B cell (primary cell): ENCODE data around the gene NRL. TPM values are rescaled to one million over a fixed set of nuclear protein-coding genes. Genes with fewer than 3 reads are reported as not detected.

ENCODE experiments used
- ATAC-seq: fragments of 200-7000 bp; cut with Tn5 transposase; one replicate; pipeline ENCODE4 v1.10.0; 2021; ENCODE audit warnings: low read depth, mild to moderate bottlenecking, moderate number of reproducible peaks, moderate library complexity
- CTCF ChIA-PET: fragments of 350-600 bp; sonication (Branson Sonifier 250); formaldehyde crosslinking; loops from one replicate; lab custom pipeline; 2021; ENCODE audit warnings: antibody characterized with exemption, inconsistent platforms; lab: Charles Lee
- POLR2A ChIA-PET: fragments of 350-600 bp; sonication (Branson Sonifier 250); formaldehyde crosslinking; loops from one replicate; lab custom pipeline; 2021; ENCODE audit warnings: antibody characterized with exemption; lab: Charles Lee
- DNase-seq: peaks from one replicate; pipeline ENCODE4 v3.0.0; 2013
- H2AFZ ChIP-seq: 2 replicates; pipeline ENCODE4 v1.6.1; 2012; ENCODE audit warnings: mild to moderate bottlenecking, low read depth, low read length; ENCODE audit not compliant: insufficient read depth, poor library complexity, severe bottlenecking
- H3K27ac ChIP-seq, 2 donors: 1 replicate in 1 of 2; 2 replicates in 1 of 2; pipeline ENCODE4 v1.5.1; 2012 to 2013; ENCODE audit warnings: low read length in 2 of 2, mild to moderate bottlenecking in 2 of 2, moderate library complexity in 1 of 2
- H3K27me3 ChIP-seq, 4 experiments: fragments of 200-600 bp in 1 of 4; sonication (generic) in 1 of 4; replicated peaks in 1 of 4; 1 replicate in 2 of 4; 2 replicates in 2 of 4; pipeline versions ENCODE4 v1.6.1 to v1.7.0; 2013 to 2016; ENCODE audit warnings: low read length in 3 of 4, mild to moderate bottlenecking in 2 of 4, mixed read lengths in 1 of 4, moderate library complexity in 1 of 4; ENCODE audit not compliant: insufficient read depth in 4 of 4, control insufficient read depth in 3 of 4; ENCODE audit errors: control extremely low read depth in 1 of 4
- H3K36me3 ChIP-seq, 2 experiments: replicated peaks in 1 of 2; 1 replicate in 1 of 2; 2 replicates in 1 of 2; pipeline versions ENCODE4 v1.6.1 to v1.7.1; 2013; ENCODE audit warnings: low read length in 1 of 2; ENCODE audit not compliant: insufficient read depth in 2 of 2, control insufficient read depth in 1 of 2; ENCODE audit errors: control extremely low read depth in 1 of 2, extremely low read depth in 1 of 2
- H3K4me1 ChIP-seq, 2 donors: fragments of 200-600 bp in 1 of 2; sonication (generic) in 1 of 2; 1 replicate in 1 of 2; 2 replicates in 1 of 2; pipeline versions ENCODE4 v1.5.1 to v1.6.1; 2013 to 2017; ENCODE audit warnings: low read length in 2 of 2; ENCODE audit not compliant: control insufficient read depth in 2 of 2, insufficient read depth in 2 of 2
- H3K4me2 ChIP-seq: replicated peaks from 2 replicates; pipeline ENCODE3; 2012; ENCODE audit warnings: mild to moderate bottlenecking, low read depth, low read length; ENCODE audit not compliant: poor library complexity, severe bottlenecking
- H3K4me3 ChIP-seq, 5 experiments: fragments of 200-600 bp in 1 of 5; sonication (generic) in 1 of 5; 1 replicate in 3 of 5; 2 replicates in 2 of 5; pipeline versions ENCODE4 v1.5.1 to v1.7.0; 2011 to 2016; ENCODE audit warnings: low read length in 4 of 5, mild to moderate bottlenecking in 4 of 5, low read depth in 2 of 5, control low read depth in 1 of 5, moderate library complexity in 1 of 5; ENCODE audit not compliant: insufficient read depth in 1 of 5; ENCODE audit errors: control extremely low read depth in 1 of 5, extremely low read depth in 1 of 5
- H3K79me2 ChIP-seq: fragments of 200-600 bp; sonication (generic); one replicate; pipeline ENCODE4 v1.6.0; 2016; ENCODE audit warnings: low read length; ENCODE audit not compliant: control insufficient read depth, insufficient read depth
- H3K9ac ChIP-seq: fragments of 200-600 bp; sonication (generic); 2 replicates; pipeline ENCODE4 v1.6.1; 2017; ENCODE audit warnings: mild to moderate bottlenecking, low read length, moderate library complexity
- H3K9me3 ChIP-seq, 3 donors: one replicate each; pipeline versions ENCODE4 v1.6.1 to v1.7.1; 2013; ENCODE audit warnings: low read length in 2 of 3; ENCODE audit not compliant: control insufficient read depth in 2 of 3, insufficient read depth in 1 of 3; ENCODE audit errors: control extremely low read depth in 1 of 3
- H4K20me1 ChIP-seq: 2 replicates; pipeline ENCODE4 v1.6.0; 2012; ENCODE audit warnings: mild to moderate bottlenecking, low read length; ENCODE audit not compliant: insufficient read depth, control insufficient read depth, poor library complexity, severe bottlenecking
- H3K27ac Mint-ChIP-seq: one replicate; pipeline ENCODE4 v1.8.0; 2021; ENCODE audit warnings: mixed read lengths
- H3K27me3 Mint-ChIP-seq: one replicate; pipeline ENCODE4 v1.8.0; 2021; ENCODE audit warnings: mixed read lengths
- H3K4me1 Mint-ChIP-seq: one replicate; pipeline ENCODE4 v1.8.0; 2021; ENCODE audit warnings: mixed read lengths
- H3K4me3 Mint-ChIP-seq: one replicate; pipeline ENCODE4 v1.8.0; 2021; ENCODE audit warnings: mixed read lengths
- H3K9me3 Mint-ChIP-seq: one replicate; pipeline ENCODE4 v1.8.0; 2022; ENCODE audit warnings: mixed read lengths; ENCODE audit not compliant: insufficient read depth
- EZH2 ChIP-seq: IDR thresholded peaks from 2 replicates; pipeline ENCODE4 v1.6.1; 2012; ENCODE audit warnings: borderline replicate concordance, low read depth, mild to moderate bottlenecking, moderate library complexity, low read length; ENCODE audit not compliant: insufficient read depth, poor library complexity, severe bottlenecking
- WGBS: methylation state at CpG from one replicate; pipeline ENCODE4 v1.1.5; 2013; ENCODE audit warnings: missing lambda C conversion rate; ENCODE audit not compliant: insufficient coverage; 5-methylcytosine and 5-hydroxymethylcytosine counted together
- intact Hi-C: fragments of 100-400 bp; cut with micrococcal nuclease; formaldehyde crosslinking; loops from one replicate; pipeline ENCODE4 v1.10.0; 2022
- polyA plus RNA-seq: library from polyadenylated mRNA; depleted of rRNA; stranded (reverse); fragments of >200 nt; gene quantifications from 2 replicates; pipeline ENCODE4 v1.2.3, GENCODE V29; 2012
- total RNA-seq, 2 donors: library from RNA; stranded (reverse); fragments of 120-200 nt in 1 of 2; gene quantifications; 1 replicate in 1 of 2; 2 replicates in 1 of 2; pipeline versions ENCODE4 v1.2.3 to v1.2.4, GENCODE V29; 2013 to 2022
- TF ChIP-seq, protein P1 (sequence below): fragments of 200-600 bp; IDR thresholded peaks from one replicate; pipeline ENCODE4 v1.8.0; 2022; ENCODE audit warnings: antibody characterized with exemption, mild to moderate bottlenecking

Gene NRL
- total and polyA plus RNA-seq, 2 donors (not counting 1 experiment from before 2014, with no cell fraction given) = 7.0 to 8.8 TPM

DNA sequence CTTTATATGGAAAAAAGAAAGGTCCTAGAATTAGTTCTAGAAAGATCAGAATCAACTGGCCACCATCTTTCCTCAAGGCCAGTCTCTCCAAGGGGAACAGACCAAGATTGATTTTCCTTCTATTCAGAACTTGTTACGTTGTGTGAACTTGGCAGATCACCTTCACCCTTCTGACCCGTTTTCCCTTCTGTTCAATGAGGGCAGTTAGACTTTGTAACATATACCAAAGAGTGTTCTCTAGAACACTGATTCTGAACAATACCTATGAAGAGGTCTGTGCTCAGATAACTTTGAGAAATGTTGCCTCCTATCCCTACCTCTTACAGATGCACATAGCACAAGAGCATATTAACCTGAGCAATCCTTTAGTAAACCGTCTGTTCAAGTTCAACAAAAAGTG lies 31.3 kb downstream of the NRL start:
- Histone ChIP-seq H3K27me3 (no peaks in the 10 kb centered on the region), H3K4me2 (no peak overlapping the region), H3K79me2 (peaks cover 2% of the 10 kb centered on the region), H3K9me3 (no peaks in the 10 kb centered on the region), H3K36me3 (no peaks in the 10 kb centered on the region), H3K27ac (no peak overlapping the region), H3K4me1 (peaks cover 18 to 21% of the 10 kb centered on the region in 2 donors), H2AFZ (no peak overlapping the region), H4K20me1 (no peaks in the 10 kb centered on the region), H3K9ac (no peak overlapping the region), H3K4me3 (no peak overlapping the region)
- Mint-ChIP-seq H3K27ac (peak overlapping the region; percentile 43), H3K27me3 (no peaks in the 10 kb centered on the region), H3K4me3 (no peak overlapping the region), H3K9me3 (no peaks in the 10 kb centered on the region), H3K4me1 (peaks cover 23% of the 10 kb centered on the region)
- ChIA-PET POLR2A (interaction anchor here (0.6 to 1.0 kb wide), 2 partner anchors 12 to 32 kb away, joined by 3 read pairs; partner anchors contain the start of gene CARMIL3), CTCF (interaction anchor here (3.3 to 8.0 kb wide), 3 partner anchors 10 to 25 kb away, joined by 17 to 96 read pairs (median 75); partner anchors contain the start of gene PCK2)
- no peak for DNase-seq
- ATAC-seq = no peak
- TF ChIP-seq EZH2 = no peak
- TF ChIP-seq, protein P1, sequence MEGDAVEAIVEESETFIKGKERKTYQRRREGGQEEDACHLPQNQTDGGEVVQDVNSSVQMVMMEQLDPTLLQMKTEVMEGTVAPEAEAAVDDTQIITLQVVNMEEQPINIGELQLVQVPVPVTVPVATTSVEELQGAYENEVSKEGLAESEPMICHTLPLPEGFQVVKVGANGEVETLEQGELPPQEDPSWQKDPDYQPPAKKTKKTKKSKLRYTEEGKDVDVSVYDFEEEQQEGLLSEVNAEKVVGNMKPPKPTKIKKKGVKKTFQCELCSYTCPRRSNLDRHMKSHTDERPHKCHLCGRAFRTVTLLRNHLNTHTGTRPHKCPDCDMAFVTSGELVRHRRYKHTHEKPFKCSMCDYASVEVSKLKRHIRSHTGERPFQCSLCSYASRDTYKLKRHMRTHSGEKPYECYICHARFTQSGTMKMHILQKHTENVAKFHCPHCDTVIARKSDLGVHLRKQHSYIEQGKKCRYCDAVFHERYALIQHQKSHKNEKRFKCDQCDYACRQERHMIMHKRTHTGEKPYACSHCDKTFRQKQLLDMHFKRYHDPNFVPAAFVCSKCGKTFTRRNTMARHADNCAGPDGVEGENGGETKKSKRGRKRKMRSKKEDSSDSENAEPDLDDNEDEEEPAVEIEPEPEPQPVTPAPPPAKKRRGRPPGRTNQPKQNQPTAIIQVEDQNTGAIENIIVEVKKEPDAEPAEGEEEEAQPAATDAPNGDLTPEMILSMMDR = no peak
- intact Hi-C loops = no loop called here
- WGBS = 100% methylated on average over 1 of the region's 3 CpGs

GRCh38 chr14:24082411-24083080 lies 32.2 kb downstream of the NRL start:
- peaks cover 18 to 21% of the 10 kb centered on the region in 2 donors for H3K4me1 ChIP-seq
- H3K4me3 ChIP-seq = no peak overlapping the region
- no peaks in the 10 kb centered on the region for H3K27me3 ChIP-seq
- POLR2A ChIA-PET = interaction anchor here (0.5 to 2.3 kb wide), 8 partner anchors 11 to 87 kb away, joined by 3 to 22 read pairs (median 4); partner anchors contain the start of genes CARMIL3, CPNE6, DCAF11 and NRL
- H3K79me2 ChIP-seq = peaks cover 3% of the 10 kb centered on the region
- Mint-ChIP-seq H3K4me1 (peaks cover 23% of the 10 kb centered on the region), H3K9me3 (no peaks in the 10 kb centered on the region), H3K4me3 (peak overlapping the region; percentile 82), H3K27ac (peak overlapping the region; percentile 91), H3K27me3 (no peaks in the 10 kb centered on the region)
- no peaks in the 10 kb centered on the region for H3K9me3 ChIP-seq
- H4K20me1 ChIP-seq = no peaks in the 10 kb centered on the region
- 100% methylated on average over 1 of the region's 5 CpGs for WGBS
- TF ChIP-seq, protein P1 = no peak
- no peak for TF ChIP-seq EZH2
- no peak overlapping the region for H3K9ac ChIP-seq
- intact Hi-C loops = no loop called here
- ATAC-seq (no peak), DNase-seq (no peak)
- H3K4me2 ChIP-seq = no peak overlapping the region
- CTCF ChIA-PET = interaction anchor here (1.1 to 8.0 kb wide), 4 partner anchors 11 to 78 kb away, joined by 5 to 96 read pairs (median 56); partner anchors contain the start of genes IRF9 and PCK2
- no peak overlapping the region for H2AFZ ChIP-seq
- no peaks in the 10 kb centered on the region for H3K36me3 ChIP-seq
- no peak overlapping the region for H3K27ac ChIP-seq
